ENCODE measurements around the gene NKD1.

The NKD1 gene

GRCh38 chr16:50584033-50584722 lies 36.0 kb downstream of the NKD1 start:
- no peak for TF ChIP-seq CTCF (IDR thresholded peaks at IDR 0.05; ENCODE audit: low read depth, low read length, missing control alignments)
- Histone ChIP-seq H3K36me3 (replicated peaks) (no peaks in the 10 kb centered on the region), H3K27me3 (replicated peaks) (no peaks in the 10 kb centered on the region), H3K4me3 (ENCODE audit: low read depth, low read length) (no peak overlapping the region), H3K27ac (no peak overlapping the region)
- in situ Hi-C loops (cut with HindIII; ENCODE audit: low pct_ligation_motif_present, low sequenced_read_pairs): no loop called here
- DNase-seq: no peak

- no peak for TF ChIP-seq CTCF (IDR thresholded peaks at IDR 0.05; ENCODE audit: low read depth, low read length, missing control alignments)
- in situ Hi-C loops (cut with HindIII; ENCODE audit: low pct_ligation_motif_present, low sequenced_read_pairs): no loop called here
- Histone ChIP-seq H3K36me3 (replicated peaks) (no peaks in the 10 kb centered on the region), H3K4me3 (ENCODE audit: low read depth, low read length) (no peak overlapping the region), H3K27me3 (replicated peaks) (no peaks in the 10 kb centered on the region), H3K27ac (no peak overlapping the region)
- DNase-seq: no peak
Observed at GRCh38 chr16:50585331-50585776, 37.2 kb downstream of the NKD1 start.

- TF ChIP-seq CTCF (IDR thresholded peaks at IDR 0.05; ENCODE audit: low read depth, low read length, missing control alignments): no peak
- H3K36me3 ChIP-seq (replicated peaks): no peaks in the 10 kb centered on the region
- in situ Hi-C loops (cut with HindIII; ENCODE audit: low pct_ligation_motif_present, low sequenced_read_pairs): no loop called here
- no peak overlapping the region for H3K27ac ChIP-seq
- no peak for DNase-seq
- H3K27me3 ChIP-seq (replicated peaks): peaks cover 4% of the 10 kb centered on the region
- H3K4me3 ChIP-seq (ENCODE audit: low read depth, low read length): no peak overlapping the region
Observed at GRCh38 chr16:50587543-50587942, 39.3 kb downstream of the NKD1 start.

- TF ChIP-seq CTCF (IDR thresholded peaks at IDR 0.05; ENCODE audit: low read depth, low read length, missing control alignments): no peak
- in situ Hi-C loops (cut with HindIII; ENCODE audit: low pct_ligation_motif_present, low sequenced_read_pairs): no loop called here
- Histone ChIP-seq H3K4me3 (ENCODE audit: low read depth, low read length) (no peak overlapping the region), H3K36me3 (replicated peaks) (no peaks in the 10 kb centered on the region), H3K27me3 (replicated peaks) (peaks cover 4% of the 10 kb centered on the region), H3K27ac (no peak overlapping the region)
- no peak for DNase-seq
Observed at GRCh38 chr16:50588276-50588675, 40.1 kb downstream of the NKD1 start.

GRCh38 chr16:50591209-50591608 lies 43.0 kb downstream of the NKD1 start:
- in situ Hi-C loops (cut with HindIII; ENCODE audit: low pct_ligation_motif_present, low sequenced_read_pairs): no loop called here
- Histone ChIP-seq H3K4me3 (ENCODE audit: low read depth, low read length) (no peak overlapping the region), H3K27ac (no peak overlapping the region), H3K36me3 (replicated peaks) (no peaks in the 10 kb centered on the region), H3K27me3 (replicated peaks) (peaks cover 4% of the 10 kb centered on the region)
- TF ChIP-seq CTCF (IDR thresholded peaks at IDR 0.05; ENCODE audit: low read depth, low read length, missing control alignments): no peak
- no peak for DNase-seq
